CD14-positive monocyte (primary cell): Measurements from ENCODE around the gene PAX7. TPM values are rescaled to one million over a fixed set of nuclear protein-coding genes. Genes with fewer than 3 reads are reported as not detected.

ENCODE experiments used
- DNase-seq, 3 donors: peaks; one replicate each; pipeline ENCODE4 v3.0.0-alpha.2; 2011 to 2022
- H2AFZ ChIP-seq: 2 replicates; pipeline ENCODE4 v1.6.0; 2012; ENCODE audit warnings: mild to moderate bottlenecking, low read depth, low read length, inconsistent platforms; ENCODE audit not compliant: insufficient read depth, poor library complexity, severe bottlenecking
- H3K27ac ChIP-seq, 2 donors: 1 replicate in 1 of 2; 2 replicates in 1 of 2; pipeline ENCODE4 v1.5.1; 2012 to 2013; ENCODE audit warnings: low read length in 2 of 2, control low read depth in 1 of 2, inconsistent platforms in 1 of 2, low read depth in 1 of 2, mild to moderate bottlenecking in 1 of 2
- H3K27me3 ChIP-seq, 2 donors: one replicate each; pipeline versions ENCODE4 v1.6.0 to v1.6.1; 2011 to 2013; ENCODE audit warnings: low read length in 2 of 2; ENCODE audit not compliant: control insufficient read depth in 2 of 2, insufficient read depth in 2 of 2
- H3K36me3 ChIP-seq, 2 donors: replicated peaks in 1 of 2; 1 replicate in 1 of 2; 2 replicates in 1 of 2; pipeline versions ENCODE4 v1.5.1 to v1.6.1; 2012 to 2013; ENCODE audit warnings: low read length in 2 of 2, control low read depth in 1 of 2, inconsistent platforms in 1 of 2, mild to moderate bottlenecking in 1 of 2; ENCODE audit not compliant: insufficient read depth in 2 of 2, control insufficient read depth in 1 of 2
- H3K4me1 ChIP-seq, 2 donors: 1 replicate in 1 of 2; 2 replicates in 1 of 2; pipeline versions ENCODE4 v1.5.1 to v1.6.1; 2012 to 2013; ENCODE audit warnings: low read length in 2 of 2, control low read depth in 1 of 2, inconsistent platforms in 1 of 2, mild to moderate bottlenecking in 1 of 2, moderate library complexity in 1 of 2; ENCODE audit not compliant: insufficient read depth in 2 of 2, control insufficient read depth in 1 of 2
- H3K4me2 ChIP-seq: replicated peaks from 2 replicates; pipeline ENCODE3; 2012; ENCODE audit warnings: low read length, moderate library complexity, mild to moderate bottlenecking; ENCODE audit not compliant: poor library complexity, severe bottlenecking; ENCODE audit errors: extremely low read depth
- H3K4me3 ChIP-seq, 3 experiments: fragments of 200-600 bp in 1 of 3; sonication (generic) in 1 of 3; replicated peaks in 1 of 3; 1 replicate in 2 of 3; 2 replicates in 1 of 3; pipeline ENCODE4 v1.5.1; 2011 to 2013; ENCODE audit warnings: low read length in 3 of 3, mild to moderate bottlenecking in 3 of 3, control low read depth in 2 of 3, low read depth in 2 of 3, inconsistent platforms in 1 of 3, moderate library complexity in 1 of 3
- H3K79me2 ChIP-seq: 2 replicates; pipeline ENCODE4 v1.6.0; 2012; ENCODE audit warnings: mild to moderate bottlenecking, control low read depth, inconsistent platforms, low read length, moderate library complexity; ENCODE audit not compliant: insufficient read depth
- H3K9ac ChIP-seq: 2 replicates; pipeline ENCODE4 v1.6.0; 2017; ENCODE audit warnings: low read length, mild to moderate bottlenecking; ENCODE audit not compliant: insufficient read depth, poor library complexity, severe bottlenecking
- H3K9me3 ChIP-seq, 2 donors: replicated peaks in 1 of 2; 1 replicate in 1 of 2; 2 replicates in 1 of 2; pipeline versions ENCODE4 v1.5.1 to v1.6.1; 2012 to 2013; ENCODE audit warnings: low read length in 2 of 2, control low read depth in 1 of 2; ENCODE audit not compliant: control insufficient read depth in 1 of 2, insufficient read depth in 1 of 2
- H4K20me1 ChIP-seq: 2 replicates; pipeline ENCODE4 v1.6.0; 2012; ENCODE audit warnings: mild to moderate bottlenecking, low read length, control low read depth, moderate library complexity; ENCODE audit not compliant: insufficient read depth
- H3K27ac Mint-ChIP-seq, 7 donors: one replicate each; pipeline ENCODE4 v1.8.0; 2020; ENCODE audit warnings: mild to moderate bottlenecking in 7 of 7, mixed read lengths in 7 of 7, moderate library complexity in 6 of 7, inconsistent platforms in 2 of 7
- H3K27me3 Mint-ChIP-seq, 3 donors: one replicate each; pipeline ENCODE4 v1.8.0; 2021 to 2022; ENCODE audit warnings: low read depth in 3 of 3, mild to moderate bottlenecking in 3 of 3, mixed read lengths in 3 of 3, moderate library complexity in 3 of 3, inconsistent platforms in 1 of 3
- H3K36me3 Mint-ChIP-seq, 2 donors: one replicate each; pipeline ENCODE4 v1.8.0; 2020; ENCODE audit warnings: mixed read lengths in 2 of 2, inconsistent platforms in 1 of 2, mild to moderate bottlenecking in 1 of 2
- H3K4me1 Mint-ChIP-seq: one replicate; pipeline ENCODE4 v1.8.0; 2020; ENCODE audit warnings: mild to moderate bottlenecking, mixed read lengths
- H3K4me3 Mint-ChIP-seq, 2 donors: one replicate each; pipeline ENCODE4 v1.8.0; 2020; ENCODE audit warnings: mild to moderate bottlenecking in 2 of 2, mixed read lengths in 2 of 2, moderate library complexity in 1 of 2
- H3K9me3 Mint-ChIP-seq, 7 donors: one replicate each; pipeline ENCODE4 v1.8.0; 2020 to 2022; ENCODE audit warnings: mixed read lengths in 7 of 7, mild to moderate bottlenecking in 6 of 7, moderate library complexity in 6 of 7, inconsistent platforms in 2 of 7
- CTCF ChIP-seq: fragments of 200-600 bp; IDR thresholded peaks from one replicate; pipeline ENCODE4 v1.8.0; 2022; ENCODE audit warnings: antibody characterized with exemption, mild to moderate bottlenecking
- WGBS: methylation state at CpG from one replicate; pipeline ENCODE4 v1.1.5; 2013; ENCODE audit warnings: missing lambda C conversion rate; ENCODE audit not compliant: insufficient coverage; 5-methylcytosine and 5-hydroxymethylcytosine counted together
- intact Hi-C, 2 donors: fragments of 100-400 bp; cut with micrococcal nuclease; formaldehyde crosslinking; loops; one replicate each; pipeline versions ENCODE4 v1.15.0 to v1.15.1; 2023
- polyA plus RNA-seq, 3 donors: library from polyadenylated mRNA; depleted of rRNA in 1 of 3; unstranded in 2 of 3; stranded (reverse) in 1 of 3; fragments of 300-500 nt in 2 of 3; fragments of >200 nt in 1 of 3; fragmentation: Illumina TruSeq in 2 of 3; gene quantifications; 1 replicate in 2 of 3; 2 replicates in 1 of 3; pipeline ENCODE4 v1.2.3, GENCODE V29; 2012 to 2021

The PAX7 gene
- polyA plus RNA-seq, 3 donors = not detected

GRCh38 chr1:18646786-18647410 lies 16.3 kb downstream of the PAX7 start:
- Histone ChIP-seq H3K36me3 (no peaks in the 10 kb centered on the region), H3K27me3 (peaks cover 75 to 94% of the 10 kb centered on the region in 2 donors), H3K9me3 (peaks cover 0 to 13% of the 10 kb centered on the region in 2 donors), H3K9ac (no peak overlapping the region), H4K20me1 (no peaks in the 10 kb centered on the region), H2AFZ (no peak overlapping the region), H3K4me3 (no peak overlapping the region), H3K79me2 (no peaks in the 10 kb centered on the region), H3K27ac (no peak overlapping the region), H3K4me2 (no peak overlapping the region), H3K4me1 (no peaks in the 10 kb centered on the region)
- TF ChIP-seq CTCF = no peak
- Mint-ChIP-seq H3K27me3 (peaks cover 87 to 96% (median 92%) of the 10 kb centered on the region in 3 donors), H3K27ac (no peak overlapping the region), H3K4me3 (no peak overlapping the region), H3K9me3 (peaks cover 0 to 29% (median 5%) of the 10 kb centered on the region in 7 donors), H3K4me1 (no peaks in the 10 kb centered on the region), H3K36me3 (peaks cover 0 to 2% of the 10 kb centered on the region in 2 donors)
- 2% methylated on average over 18 of the region's 48 CpGs for WGBS
- intact Hi-C loops = no loop called here
- DNase-seq = no peak

GRCh38 chr1:18647681-18648214 lies 17.1 kb downstream of the PAX7 start:
- H3K36me3 Mint-ChIP-seq = peaks cover 0 to 2% of the 10 kb centered on the region in 2 donors
- peak overlapping the region in 1 of 2 donors; percentile 40 for H3K4me3 Mint-ChIP-seq
- peaks cover 0 to 8% of the 10 kb centered on the region in 2 donors for H3K9me3 ChIP-seq
- H3K27me3 ChIP-seq = peaks cover 75 to 94% of the 10 kb centered on the region in 2 donors
- no peak overlapping the region for H3K4me3 ChIP-seq
- no peak for DNase-seq
- H3K4me2 ChIP-seq = no peak overlapping the region
- H3K9ac ChIP-seq = no peak overlapping the region
- intact Hi-C loops = no loop called here
- H3K4me1 ChIP-seq = no peaks in the 10 kb centered on the region
- no CpG with 5 or more reads among the region's 3 CpGs for WGBS
- no peak overlapping the region for H3K27ac Mint-ChIP-seq
- no peaks in the 10 kb centered on the region for H3K79me2 ChIP-seq
- H3K36me3 ChIP-seq = no peaks in the 10 kb centered on the region
- H4K20me1 ChIP-seq = no peaks in the 10 kb centered on the region
- H3K27ac ChIP-seq = no peak overlapping the region
- TF ChIP-seq CTCF = no peak
- peaks cover 88 to 97% (median 93%) of the 10 kb centered on the region in 3 donors for H3K27me3 Mint-ChIP-seq
- H2AFZ ChIP-seq = no peak overlapping the region
- peaks cover 0 to 25% (median 5%) of the 10 kb centered on the region in 7 donors for H3K9me3 Mint-ChIP-seq
- H3K4me1 Mint-ChIP-seq = no peaks in the 10 kb centered on the region
